HepG2 (cell line): ENCODE data around the gene ZNF394. TPM values are rescaled to one million over a fixed set of nuclear protein-coding genes. Genes with fewer than 3 reads are reported as not detected.

Experiments used
- ATAC-seq: fragments of 200-7000 bp; cut with Tn5 transposase; 3 replicates; pipeline ENCODE4 v1.9.1; 2020; ENCODE audit warnings: mild to moderate bottlenecking, moderate library complexity
- BruUV-seq: library from RNA; stranded (reverse); fragments of 400-500 nt; replicated peaks from 2 replicates; lab custom pipeline; 2021; lab: Mats Ljungman, UMichigan
- CTCF ChIA-PET: fragments of 300-600 bp; formaldehyde crosslinking; extraction: SDS; loops from one replicate; lab custom pipeline; 2021; ENCODE audit warnings: low total read pairs, inconsistent platforms, low intra/inter-chr PET ratio; lab: Yijun Ruan, JAX
- POLR2A ChIA-PET: fragments of 350-600 bp; sonication (Branson Sonifier 250); formaldehyde crosslinking; loops from one replicate; lab custom pipeline; 2020; ENCODE audit warnings: antibody characterized with exemption, inconsistent platforms; lab: Yijun Ruan, JAX
- DNase-seq: peaks from one replicate; pipeline ENCODE4 v3.0.0-alpha.2; 2015; ENCODE audit warnings: low spot score
- FAIRE-seq: peaks from 3 replicates; lab custom pipeline; 2011; peaks lifted over from hg19 to GRCh38; lab: Jason Lieb, UNC
- H2AFZ ChIP-seq: one replicate; pipeline ENCODE4 v1.6.1; 2011; ENCODE audit warnings: low read length, inconsistent platforms
- H3K27ac ChIP-seq: fragments of 300-600 bp; 3 replicates; pipeline ENCODE4 v1.8.0; 2011; ENCODE audit warnings: mixed run types, mild to moderate bottlenecking, mixed read lengths, low read length, inconsistent platforms; ENCODE audit not compliant: insufficient read depth; ENCODE audit errors: extremely low read length
- H3K27me3 ChIP-seq, 2 experiments: fragments of 200-600 bp in 1 of 2; 2 replicates in 1 of 2; 3 replicates in 1 of 2; pipeline versions ENCODE4 v1.6.0 to v1.8.0; 2011; ENCODE audit warnings: low read length in 2 of 2, mild to moderate bottlenecking in 2 of 2, moderate library complexity in 2 of 2, inconsistent platforms in 1 of 2; ENCODE audit not compliant: insufficient read depth in 2 of 2, control insufficient read depth in 1 of 2
- H3K36me3 ChIP-seq, 2 experiments: fragments of 200-600 bp in 1 of 2; replicated peaks in 1 of 2; 2 replicates in 1 of 2; 3 replicates in 1 of 2; pipeline versions ENCODE4 v1.5.1 to v1.8.0; 2011; ENCODE audit warnings: low read length in 2 of 2, inconsistent platforms in 1 of 2; ENCODE audit not compliant: insufficient read depth in 2 of 2, control insufficient read depth in 1 of 2
- H3K4me1 ChIP-seq: 2 replicates; pipeline ENCODE4 v1.5.1; 2012; ENCODE audit warnings: low read length, inconsistent platforms; ENCODE audit not compliant: insufficient read depth
- H3K4me2 ChIP-seq: 2 replicates; pipeline ENCODE4 v1.6.0; 2011; ENCODE audit warnings: low read depth, low read length, inconsistent platforms
- H3K4me3 ChIP-seq, 3 experiments: fragments of 200-600 bp in 1 of 3; sonication (generic), shearing (Covaris generic) in 1 of 3; replicated peaks in 1 of 3; 2 replicates each; pipeline ENCODE4 v1.5.1; 2011 to 2016; ENCODE audit warnings: low read length in 3 of 3, inconsistent platforms in 2 of 3, low read depth in 2 of 3, mild to moderate bottlenecking in 2 of 3, control low read depth in 1 of 3, mixed read lengths in 1 of 3; ENCODE audit not compliant: insufficient read depth in 1 of 3
- H3K79me2 ChIP-seq: one replicate; pipeline ENCODE4 v1.6.1; 2011; ENCODE audit warnings: low read length, inconsistent platforms; ENCODE audit not compliant: insufficient read depth
- H3K9ac ChIP-seq: 2 replicates; pipeline ENCODE4 v1.6.0; 2011; ENCODE audit warnings: mild to moderate bottlenecking, low read depth, low read length, inconsistent platforms; ENCODE audit not compliant: insufficient read depth
- H3K9me3 ChIP-seq: 2 replicates; pipeline ENCODE4 v1.5.1; 2012; ENCODE audit warnings: mild to moderate bottlenecking, low read length
- H4K20me1 ChIP-seq: 2 replicates; pipeline ENCODE4 v1.6.0; 2011; ENCODE audit warnings: inconsistent platforms, mild to moderate bottlenecking, low read length, moderate library complexity; ENCODE audit not compliant: insufficient read depth
- CENPT ChIP-seq: sonication (generic); formaldehyde crosslinking; IDR thresholded peaks from 2 replicates; pipeline ENCODE4 v1.8.0; 2022; ENCODE audit warnings: low read depth, mild to moderate bottlenecking, moderate library complexity, missing genetic modification reagents
- HNRNPUL1 ChIP-seq: fragments of 200-400 bp; formaldehyde crosslinking; IDR thresholded peaks from 2 replicates; pipeline ENCODE4 v1.6.1; 2017; ENCODE audit warnings: low read depth, mild to moderate bottlenecking, low read length, moderate library complexity
- MAFG ChIP-seq: sonication (generic); formaldehyde crosslinking; IDR thresholded peaks from 2 replicates; pipeline ENCODE4 v1.5.1; 2020; ENCODE audit warnings: mild to moderate bottlenecking, missing genetic modification reagents
- NCOR1 ChIP-seq: fragments of 200-600 bp; sonication (generic); IDR thresholded peaks from 2 replicates; pipeline ENCODE4 v1.7.0; 2017; ENCODE audit warnings: antibody characterized with exemption, low read length, borderline replicate concordance
- ZNF788 ChIP-seq: sonication (generic); formaldehyde crosslinking; IDR thresholded peaks from 2 replicates; pipeline ENCODE4 v1.5.0; 2020; ENCODE audit warnings: mild to moderate bottlenecking, missing genetic modification reagents, borderline replicate concordance
- WGBS: methylation state at CpG from one replicate; pipeline ENCODE4 v1.1.6; 2017; ENCODE audit warnings: low lambda C conversion rate; 5-methylcytosine and 5-hydroxymethylcytosine counted together
- in situ Hi-C: cut with HindIII; loops from 2 replicates; pipeline ENCODE4 v1.10.0; 2017; ENCODE audit warnings: low pct_unique_long_range_greater_than_20kb; ENCODE audit not compliant: extremely low pct_ligation_motif_present
- intact Hi-C: fragments of 100-400 bp; cut with micrococcal nuclease; formaldehyde crosslinking; loops from one replicate; pipeline ENCODE4 v1.10.0; 2022; ENCODE audit not compliant: unreplicated experiment
- polyA plus RNA-seq, 8 experiments: library from polyadenylated mRNA; depleted of rRNA in 3 of 8; stranded (reverse) in 7 of 8; unstranded in 1 of 8; fragments of >200 nt; fragmentation: Illumina TruSeq in 4 of 8; extraction: Trizol in 4 of 8; gene quantifications; 2 replicates each; pipeline versions ENCODE4 v1.2.1 to v1.2.3, GENCODE V29; 2011 to 2016; ENCODE audit warnings: low read depth in 4 of 8, missing spikeins in 1 of 8, mixed read lengths in 1 of 8; ENCODE audit not compliant: insufficient read depth in 1 of 8
- total RNA-seq, 5 experiments: library from RNA; depleted of rRNA; stranded (reverse); fragments of >200 nt; fragmentation: Illumina TruSeq; extraction: Trizol; gene quantifications; 2 replicates each; pipeline ENCODE4 v1.2.3, GENCODE V29; 2016; ENCODE audit warnings: low read depth in 1 of 5
- TF ChIP-seq, protein P1 (sequence below): sonication (generic); formaldehyde crosslinking; IDR thresholded peaks from 2 replicates; pipeline ENCODE4 v1.5.0; 2020; ENCODE audit warnings: mild to moderate bottlenecking, missing genetic modification reagents, moderate library complexity
- TF ChIP-seq, protein P2 (sequence below): sonication (generic); formaldehyde crosslinking; IDR thresholded peaks from 2 replicates; pipeline ENCODE4 v1.4.0; 2020; ENCODE audit warnings: missing genetic modification reagents, borderline replicate concordance

Gene ZNF394
- total and polyA plus RNA-seq, 2 of the 13 experiments (the other 11 are each of a cell fraction or from before 2014, with no cell fraction given) = 7.8 to 19.6 TPM

- TF ChIP-seq NCOR1 = no peak
- TF ChIP-seq, protein P1, sequence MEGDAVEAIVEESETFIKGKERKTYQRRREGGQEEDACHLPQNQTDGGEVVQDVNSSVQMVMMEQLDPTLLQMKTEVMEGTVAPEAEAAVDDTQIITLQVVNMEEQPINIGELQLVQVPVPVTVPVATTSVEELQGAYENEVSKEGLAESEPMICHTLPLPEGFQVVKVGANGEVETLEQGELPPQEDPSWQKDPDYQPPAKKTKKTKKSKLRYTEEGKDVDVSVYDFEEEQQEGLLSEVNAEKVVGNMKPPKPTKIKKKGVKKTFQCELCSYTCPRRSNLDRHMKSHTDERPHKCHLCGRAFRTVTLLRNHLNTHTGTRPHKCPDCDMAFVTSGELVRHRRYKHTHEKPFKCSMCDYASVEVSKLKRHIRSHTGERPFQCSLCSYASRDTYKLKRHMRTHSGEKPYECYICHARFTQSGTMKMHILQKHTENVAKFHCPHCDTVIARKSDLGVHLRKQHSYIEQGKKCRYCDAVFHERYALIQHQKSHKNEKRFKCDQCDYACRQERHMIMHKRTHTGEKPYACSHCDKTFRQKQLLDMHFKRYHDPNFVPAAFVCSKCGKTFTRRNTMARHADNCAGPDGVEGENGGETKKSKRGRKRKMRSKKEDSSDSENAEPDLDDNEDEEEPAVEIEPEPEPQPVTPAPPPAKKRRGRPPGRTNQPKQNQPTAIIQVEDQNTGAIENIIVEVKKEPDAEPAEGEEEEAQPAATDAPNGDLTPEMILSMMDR (CRISPR knock-in tag) = peak; percentile 25; the same call in 1 of the 2 replicates
Measured at GRCh38 chr7:99489235-99489634, 10.8 kb downstream of the ZNF394 start (continued).

DNA sequence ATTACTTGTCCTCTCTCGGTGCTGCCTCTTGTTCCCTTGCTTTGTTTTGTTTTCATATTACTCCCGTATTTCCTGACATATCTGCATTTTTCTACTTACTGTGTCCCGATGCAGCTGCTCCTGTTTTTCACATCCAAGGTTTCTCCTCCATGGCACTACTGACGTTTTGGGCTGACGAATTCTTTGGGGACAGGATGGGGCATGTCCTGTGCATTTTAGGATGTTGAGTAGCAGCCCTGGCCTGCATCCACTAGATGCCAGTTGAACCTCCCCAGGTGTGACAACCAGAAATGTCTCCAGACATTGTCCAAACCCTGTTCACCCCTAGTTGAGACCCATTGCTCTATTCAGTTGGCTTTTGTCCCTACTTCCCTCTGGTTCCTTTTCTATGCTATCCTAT is 15.0 kb downstream of the ZNF394 start:
- TF ChIP-seq CENPT (CRISPR knock-in tag) (no peak), HNRNPUL1 (no peak), MAFG (CRISPR knock-in tag) (no peak), ZNF788 (CRISPR knock-in tag) (no peak)
- TF ChIP-seq, protein P2, sequence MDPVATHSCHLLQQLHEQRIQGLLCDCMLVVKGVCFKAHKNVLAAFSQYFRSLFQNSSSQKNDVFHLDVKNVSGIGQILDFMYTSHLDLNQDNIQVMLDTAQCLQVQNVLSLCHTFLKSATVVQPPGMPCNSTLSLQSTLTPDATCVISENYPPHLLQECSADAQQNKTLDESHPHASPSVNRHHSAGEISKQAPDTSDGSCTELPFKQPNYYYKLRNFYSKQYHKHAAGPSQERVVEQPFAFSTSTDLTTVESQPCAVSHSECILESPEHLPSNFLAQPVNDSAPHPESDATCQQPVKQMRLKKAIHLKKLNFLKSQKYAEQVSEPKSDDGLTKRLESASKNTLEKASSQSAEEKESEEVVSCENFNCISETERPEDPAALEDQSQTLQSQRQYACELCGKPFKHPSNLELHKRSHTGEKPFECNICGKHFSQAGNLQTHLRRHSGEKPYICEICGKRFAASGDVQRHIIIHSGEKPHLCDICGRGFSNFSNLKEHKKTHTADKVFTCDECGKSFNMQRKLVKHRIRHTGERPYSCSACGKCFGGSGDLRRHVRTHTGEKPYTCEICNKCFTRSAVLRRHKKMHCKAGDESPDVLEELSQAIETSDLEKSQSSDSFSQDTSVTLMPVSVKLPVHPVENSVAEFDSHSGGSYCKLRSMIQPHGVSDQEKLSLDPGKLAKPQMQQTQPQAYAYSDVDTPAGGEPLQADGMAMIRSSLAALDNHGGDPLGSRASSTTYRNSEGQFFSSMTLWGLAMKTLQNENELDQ = no peak
- WGBS = 99% methylated on average over 5 of the region's 5 CpGs
- ChIA-PET CTCF (no interaction called here), POLR2A (no interaction called here)
- intact Hi-C loops = no loop called here
- Histone ChIP-seq H3K27ac (no peak overlapping the region), H4K20me1 (no peaks in the 10 kb centered on the region), H3K4me2 (no peak overlapping the region), H3K36me3 (peaks cover 4 to 35% of the 10 kb centered on the region in 2 experiments; a peak in 4 of 5 replicates), H3K9me3 (no peaks in the 10 kb centered on the region), H2AFZ (no peak overlapping the region), H3K4me3 (no peak overlapping the region), H3K4me1 (peaks cover 9% of the 10 kb centered on the region), H3K79me2 (no peaks in the 10 kb centered on the region), H3K27me3 (no peaks in the 10 kb centered on the region), H3K9ac (no peak overlapping the region)
- in situ Hi-C loops = no loop called here
- FAIRE-seq (no peak), DNase-seq (no peak), ATAC-seq (no peak)
- no TSS peak for BruUV-seq
